ENCODE data around the gene TMEM258. TPM values are rescaled to one million over a fixed set of nuclear protein-coding genes. Genes with fewer than 3 reads are reported as not detected.

The TMEM258 gene
- total and polyA plus RNA-seq, 4 donors = 31.0 to 136 (median 98.7) TPM

- TF ChIP-seq CTCF (IDR thresholded peaks at IDR 0.05; ENCODE audit: low read depth, low read length, missing input control) (no peak), HNF4A (conservative IDR thresholded peaks at IDR 0.05) (no peak), RXRA (IDR thresholded peaks at IDR 0.05) (no peak), EGR1 (IDR thresholded peaks at IDR 0.05; ENCODE audit: low read depth in 2 of 2) (no peak)
Observed at GRCh38 chr11:61783717-61784505, 8.5 kb downstream of the TMEM258 start (continued).

- Histone ChIP-seq H3K27ac (ENCODE audit: low read depth in 1 of 2, low read length in 2 of 2) (no peak overlapping the region), H3K9ac (ENCODE audit: low read depth in 1 of 2, low read length in 2 of 2) (no peak overlapping the region), H3K27me3 (ENCODE audit: control insufficient read depth in 4 of 4, insufficient read depth in 4 of 4, low read length in 3 of 4) (no peaks in the 10 kb centered on the region), H3K36me3 (ENCODE audit: control insufficient read depth in 4 of 4, insufficient read depth in 3 of 4, low read depth in 1 of 4, low read length in 3 of 4) (peaks cover 6 to 83% (median 18%) of the 10 kb centered on the region in 4 donors), H3K4me3 (ENCODE audit: low read depth in 1 of 3, low read length in 3 of 3) (no peak overlapping the region), H3K4me1 (ENCODE audit: control insufficient read depth in 4 of 4, insufficient read depth in 4 of 4, low read length in 3 of 4) (no peaks in the 10 kb centered on the region), H3K9me3 (ENCODE audit: control insufficient read depth in 4 of 4, low read length in 3 of 4) (no peaks in the 10 kb centered on the region)
- DNase-seq (ENCODE audit: low spot score) = no peak
- TF ChIP-seq HNF4A (conservative IDR thresholded peaks at IDR 0.05) (no peak), JUND (IDR thresholded peaks at IDR 0.05) (no peak), FOXA1 (IDR thresholded peaks at IDR 0.05) (no peak), MAX (IDR thresholded peaks at IDR 0.05) (no peak), NR2F2 (IDR thresholded peaks at IDR 0.05) (no peak), TAF1 (conservative IDR thresholded peaks at IDR 0.05) (no peak), RXRA (IDR thresholded peaks at IDR 0.05) (no peak), RAD21 (IDR thresholded peaks at IDR 0.05) (no peak), HNF4G (IDR thresholded peaks at IDR 0.05) (no peak), CTCF (IDR thresholded peaks at IDR 0.05; ENCODE audit: low read depth, low read length, missing input control) (no peak), YY1 (IDR thresholded peaks at IDR 0.05) (no peak), SP1 (IDR thresholded peaks at IDR 0.05) (no peak), REST (IDR thresholded peaks at IDR 0.05) (no peak), ZBTB33 (IDR thresholded peaks at IDR 0.05) (no peak), GABPA (IDR thresholded peaks at IDR 0.05 in 1 of 2, conservative IDR thresholded peaks at IDR 0.05 in 1 of 2) (no peak)
- 88% methylated on average over 11 of the region's 11 CpGs for WGBS
Observed at GRCh38 chr11:61782841-61783240, 9.6 kb downstream of the TMEM258 start.
